ENCODE results near the gene VPS45.

DNA sequence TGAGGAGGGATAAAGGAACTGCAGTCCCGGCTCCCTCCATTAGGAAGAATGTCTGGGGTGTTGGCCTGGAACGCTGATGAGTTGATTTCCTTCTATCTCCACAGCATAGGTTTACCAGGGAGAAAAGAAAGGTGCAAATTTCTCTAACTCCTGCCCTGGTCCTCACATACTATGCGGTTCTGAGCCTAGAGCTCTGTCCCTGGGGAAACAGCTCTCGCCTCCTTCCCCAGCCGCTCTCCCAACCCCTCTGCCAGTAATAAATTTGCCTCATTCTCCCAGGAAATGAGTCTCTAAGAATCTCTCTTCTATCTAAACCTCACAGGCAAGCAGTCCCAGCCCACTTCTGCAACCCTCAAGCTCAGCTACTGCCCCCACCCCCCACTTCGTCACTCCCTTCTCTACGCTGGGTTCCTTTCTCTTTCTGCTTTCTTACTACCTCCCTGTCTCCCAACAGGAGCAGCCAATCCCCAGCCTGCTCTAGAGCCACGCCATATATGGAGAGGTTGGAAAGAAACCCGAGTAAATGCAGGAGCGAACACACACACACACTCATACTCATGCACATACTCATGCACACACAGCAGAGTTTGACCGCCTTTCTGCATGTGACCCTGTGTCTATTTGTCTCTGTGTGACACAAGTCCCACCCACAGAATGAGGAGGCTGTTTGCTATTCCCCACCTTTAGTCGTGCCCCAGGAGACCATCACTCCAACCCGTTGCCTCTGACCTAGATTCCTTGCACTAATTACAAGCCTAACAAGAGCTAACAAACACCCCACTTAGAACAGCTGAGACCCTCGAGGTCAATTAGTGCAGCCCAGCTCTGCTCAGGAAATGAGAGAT is 95.5 kb downstream of the VPS45 start:
- TF ChIP-seq POLR2A (IDR thresholded peaks at IDR 0.05; ENCODE audit: low read length) (no peak), GATA1 (IDR thresholded peaks at IDR 0.05; ENCODE audit: low read depth, low read length) (no peak)

Data from erythroblast (primary cell).